CD4-positive, alpha-beta T cell treated with Interleukin-4 for 4 hours (primary cell): Measurements from ENCODE around the gene CD68.

Experiments used
- DNase-seq: peaks from one replicate; pipeline ENCODE4 v3.0.0-alpha.2; 2020

The CD68 gene

DNA sequence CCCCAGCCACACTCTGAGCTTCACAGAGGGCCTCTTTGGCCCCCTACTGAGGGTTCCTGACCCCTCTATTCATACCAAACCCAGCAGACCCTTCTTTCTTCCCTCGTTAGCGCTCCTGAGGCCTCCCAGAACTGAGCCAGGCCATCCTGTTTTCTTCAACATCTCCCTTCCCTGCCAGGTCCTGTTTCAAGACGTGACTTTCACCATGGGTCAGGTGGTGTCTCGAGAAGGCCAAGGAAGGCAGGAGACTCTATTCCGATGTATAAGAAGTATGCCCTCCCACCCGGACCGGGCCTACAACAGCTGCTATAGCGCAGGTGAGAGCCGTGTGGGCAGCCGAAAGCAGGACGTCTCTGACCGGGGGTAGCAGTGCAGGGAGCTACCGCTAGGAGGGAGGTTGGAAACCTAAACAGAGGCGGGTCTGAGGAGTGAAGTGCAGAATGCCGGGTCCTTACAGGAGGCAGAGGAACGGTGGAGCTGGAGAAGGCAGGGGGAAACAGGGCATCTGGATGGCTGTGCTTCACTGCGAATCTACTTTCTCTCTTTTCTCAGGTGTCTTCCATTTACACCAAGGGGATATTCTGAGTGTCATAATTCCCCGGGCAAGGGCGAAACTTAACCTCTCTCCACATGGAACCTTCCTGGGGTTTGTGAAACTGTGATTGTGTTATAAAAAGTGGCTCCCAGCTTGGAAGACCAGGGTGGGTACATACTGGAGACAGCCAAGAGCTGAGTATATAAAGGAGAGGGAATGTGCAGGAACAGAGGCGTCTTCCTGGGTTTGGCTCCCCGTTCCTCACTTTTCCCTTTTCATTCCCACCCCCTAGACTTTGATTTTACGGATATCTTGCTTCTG is 19.0 kb upstream of the CD68 start:
- DNase-seq = peak; percentile 47

GRCh38 chr17:7561028-7561575 is 18.3 kb upstream of the CD68 start:
- peak; percentile 78 for DNase-seq

DNA sequence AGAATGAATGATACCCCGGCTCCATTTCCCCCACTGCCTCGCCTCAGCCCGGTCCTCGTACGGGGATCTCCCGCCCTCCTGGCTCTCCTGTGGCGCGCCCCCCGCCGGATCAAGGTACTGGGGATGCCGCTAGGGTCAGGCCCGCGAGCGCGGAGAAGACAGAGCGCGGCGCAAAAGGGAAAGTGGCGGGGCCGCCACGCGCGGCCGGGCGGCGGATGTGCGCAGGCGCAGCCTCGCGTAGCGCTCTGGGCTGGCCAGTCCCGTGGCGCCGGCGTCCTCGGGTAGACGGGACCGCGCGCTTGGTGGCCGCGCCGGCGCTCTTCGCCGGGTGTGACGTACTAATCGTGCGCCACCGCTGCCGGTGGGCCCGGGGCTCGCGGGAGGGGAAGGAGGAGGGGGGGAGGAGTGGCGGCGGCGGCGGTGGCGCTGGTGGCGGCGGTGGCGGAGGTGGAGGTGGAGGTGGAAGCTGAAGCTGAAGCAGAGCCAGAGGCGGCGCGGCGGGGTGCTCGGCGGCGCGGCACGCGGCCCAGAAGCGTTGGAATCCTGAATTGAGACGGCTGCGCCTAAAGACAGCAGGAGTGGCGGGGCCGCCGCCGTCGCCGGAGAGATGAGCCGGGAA is 17.7 kb upstream of the CD68 start, which contains the start of gene SENP3:
SENP3 (plus strand) TSS at position 331 of the 619 bp plus-strand sequence. CDS start 1,158 bp downstream, outside the sequence.
- DNase-seq = peak; percentile 88

DNA sequence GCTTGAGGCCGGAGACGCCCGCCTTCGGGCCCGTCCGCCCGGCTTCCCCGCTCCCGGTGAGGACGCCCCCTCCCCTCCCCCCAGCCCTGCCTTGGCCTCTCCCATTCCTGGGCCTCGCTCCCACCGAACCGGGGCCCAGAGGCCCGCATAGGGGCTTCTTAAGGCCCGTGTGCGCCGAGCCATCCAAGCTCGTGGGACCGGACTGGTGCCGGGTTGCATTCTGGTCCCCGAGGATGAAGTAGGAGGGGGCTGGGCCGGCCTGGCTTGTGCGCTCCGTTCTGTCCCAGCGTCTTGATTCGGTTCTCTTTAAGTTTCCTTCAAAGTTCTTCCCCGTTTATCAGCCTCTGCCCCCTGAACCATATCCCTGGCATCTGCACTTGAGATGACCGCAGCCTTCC is 17.2 kb upstream of the CD68 start:
- no peak for DNase-seq

- no peak for DNase-seq
Measured at GRCh38 chr17:7563115-7563869, 16.1 kb upstream of the CD68 start.

- DNase-seq = no peak
Measured at GRCh38 chr17:7569571-7569970, 9.9 kb upstream of the CD68 start.

DNA sequence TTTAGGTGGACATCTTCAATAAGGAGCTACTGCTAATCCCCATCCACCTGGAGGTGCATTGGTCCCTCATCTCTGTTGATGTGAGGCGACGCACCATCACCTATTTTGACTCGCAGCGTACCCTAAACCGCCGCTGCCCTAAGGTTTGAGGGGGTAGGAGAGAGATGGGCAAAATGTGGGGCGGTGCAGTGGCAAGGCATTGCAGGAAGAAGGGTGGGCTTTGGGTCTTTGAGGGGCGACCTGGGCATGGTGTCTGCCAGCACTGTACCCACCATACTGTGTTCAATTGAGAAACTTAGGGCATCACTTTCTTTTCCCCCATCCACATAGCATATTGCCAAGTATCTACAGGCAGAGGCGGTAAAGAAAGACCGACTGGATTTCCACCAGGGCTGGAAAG is 9.1 kb upstream of the CD68 start:
- DNase-seq = no peak

- DNase-seq = no peak
Measured at GRCh38 chr17:7572338-7572587, 7.2 kb upstream of the CD68 start.

- DNase-seq = peak; percentile 100
Measured at GRCh38 chr17:7572588-7573323, 6.7 kb upstream of the CD68 start.

- DNase-seq = peak; percentile 93
Measured at GRCh38 chr17:7573324-7574080, 5.9 kb upstream of the CD68 start.

- DNase-seq = no peak
Measured at GRCh38 chr17:7574176-7574953, 5.1 kb upstream of the CD68 start.

- DNase-seq = no peak
Measured at GRCh38 chr17:7575481-7575883, 4.0 kb upstream of the CD68 start.

- DNase-seq = no peak
Measured at GRCh38 chr17:7575959-7576358, 3.5 kb upstream of the CD68 start.

DNA sequence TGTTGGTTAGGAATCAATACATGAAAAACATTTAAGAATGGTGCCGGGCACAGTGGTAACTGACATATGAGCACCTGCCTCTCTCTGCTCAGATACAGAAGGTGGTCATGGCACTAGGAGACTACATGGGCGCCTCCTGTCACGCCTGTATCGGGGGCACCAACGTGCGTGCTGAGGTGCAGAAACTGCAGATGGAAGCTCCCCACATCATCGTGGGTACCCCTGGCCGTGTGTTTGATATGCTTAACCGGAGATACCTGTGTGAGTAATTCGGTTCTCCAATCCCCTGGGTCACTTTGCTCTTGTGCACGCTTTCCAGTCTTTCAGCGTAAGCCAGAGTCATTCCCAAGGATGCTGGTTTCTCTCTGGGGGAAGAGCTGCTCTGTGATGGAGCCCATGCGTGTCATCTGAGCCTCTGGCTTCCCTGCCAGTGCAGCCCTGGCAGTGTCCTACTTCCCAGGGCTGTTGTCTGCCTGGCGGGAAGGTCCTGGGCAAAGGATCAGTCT is 3.0 kb upstream of the CD68 start:
- no peak for DNase-seq

DNA sequence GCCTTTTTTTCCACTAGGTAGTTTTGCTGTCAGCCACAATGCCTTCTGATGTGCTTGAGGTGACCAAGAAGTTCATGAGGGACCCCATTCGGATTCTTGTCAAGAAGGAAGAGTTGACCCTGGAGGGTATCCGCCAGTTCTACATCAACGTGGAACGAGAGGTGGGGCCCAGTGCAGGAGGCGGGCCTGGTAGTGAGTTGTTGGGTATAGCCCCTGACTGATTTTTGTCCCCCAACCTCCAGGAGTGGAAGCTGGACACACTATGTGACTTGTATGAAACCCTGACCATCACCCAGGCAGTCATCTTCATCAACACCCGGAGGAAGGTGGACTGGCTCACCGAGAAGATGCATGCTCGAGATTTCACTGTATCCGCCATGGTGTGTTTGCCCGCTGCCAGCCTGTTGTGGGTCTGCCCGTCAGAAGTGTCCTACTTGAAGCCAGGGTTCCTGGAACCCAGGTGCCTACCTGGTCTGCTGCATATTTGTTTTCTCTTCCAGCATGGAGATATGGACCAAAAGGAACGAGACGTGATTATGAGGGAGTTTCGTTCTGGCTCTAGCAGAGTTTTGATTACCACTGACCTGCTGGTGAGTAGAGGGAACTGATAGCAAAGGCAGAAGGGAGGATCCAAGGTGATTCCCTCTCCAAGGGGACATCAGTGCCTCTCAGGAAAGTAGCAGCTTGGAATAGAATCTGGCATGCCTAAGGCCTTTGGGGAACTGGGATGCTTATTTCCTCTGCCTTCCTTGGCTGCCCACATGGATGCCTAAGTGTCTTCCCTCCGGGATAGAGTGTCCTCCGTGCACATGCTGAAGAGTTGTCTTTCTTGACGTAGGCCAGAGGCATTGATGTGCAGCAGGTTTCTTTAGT is 1.9 kb upstream of the CD68 start:
- DNase-seq = no peak

DNA sequence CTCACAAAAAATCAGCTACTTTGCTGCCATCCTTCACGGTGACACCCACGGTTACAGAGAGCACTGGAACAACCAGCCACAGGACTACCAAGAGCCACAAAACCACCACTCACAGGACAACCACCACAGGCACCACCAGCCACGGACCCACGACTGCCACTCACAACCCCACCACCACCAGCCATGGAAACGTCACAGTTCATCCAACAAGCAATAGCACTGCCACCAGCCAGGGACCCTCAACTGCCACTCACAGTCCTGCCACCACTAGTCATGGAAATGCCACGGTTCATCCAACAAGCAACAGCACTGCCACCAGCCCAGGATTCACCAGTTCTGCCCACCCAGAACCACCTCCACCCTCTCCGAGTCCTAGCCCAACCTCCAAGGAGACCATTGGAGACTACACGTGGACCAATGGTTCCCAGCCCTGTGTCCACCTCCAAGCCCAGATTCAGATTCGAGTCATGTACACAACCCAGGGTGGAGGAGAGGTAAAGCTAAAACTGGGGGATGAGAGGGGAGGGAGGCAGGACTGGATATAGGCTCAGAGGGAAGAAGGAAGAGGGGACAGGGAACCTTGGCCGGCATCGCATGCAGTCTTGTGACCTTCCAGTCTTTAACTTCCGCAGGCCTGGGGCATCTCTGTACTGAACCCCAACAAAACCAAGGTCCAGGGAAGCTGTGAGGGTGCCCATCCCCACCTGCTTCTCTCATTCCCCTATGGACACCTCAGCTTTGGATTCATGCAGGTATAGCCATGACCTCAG is 581 bp downstream of the CD68 start:
- DNase-seq = no peak

DNA sequence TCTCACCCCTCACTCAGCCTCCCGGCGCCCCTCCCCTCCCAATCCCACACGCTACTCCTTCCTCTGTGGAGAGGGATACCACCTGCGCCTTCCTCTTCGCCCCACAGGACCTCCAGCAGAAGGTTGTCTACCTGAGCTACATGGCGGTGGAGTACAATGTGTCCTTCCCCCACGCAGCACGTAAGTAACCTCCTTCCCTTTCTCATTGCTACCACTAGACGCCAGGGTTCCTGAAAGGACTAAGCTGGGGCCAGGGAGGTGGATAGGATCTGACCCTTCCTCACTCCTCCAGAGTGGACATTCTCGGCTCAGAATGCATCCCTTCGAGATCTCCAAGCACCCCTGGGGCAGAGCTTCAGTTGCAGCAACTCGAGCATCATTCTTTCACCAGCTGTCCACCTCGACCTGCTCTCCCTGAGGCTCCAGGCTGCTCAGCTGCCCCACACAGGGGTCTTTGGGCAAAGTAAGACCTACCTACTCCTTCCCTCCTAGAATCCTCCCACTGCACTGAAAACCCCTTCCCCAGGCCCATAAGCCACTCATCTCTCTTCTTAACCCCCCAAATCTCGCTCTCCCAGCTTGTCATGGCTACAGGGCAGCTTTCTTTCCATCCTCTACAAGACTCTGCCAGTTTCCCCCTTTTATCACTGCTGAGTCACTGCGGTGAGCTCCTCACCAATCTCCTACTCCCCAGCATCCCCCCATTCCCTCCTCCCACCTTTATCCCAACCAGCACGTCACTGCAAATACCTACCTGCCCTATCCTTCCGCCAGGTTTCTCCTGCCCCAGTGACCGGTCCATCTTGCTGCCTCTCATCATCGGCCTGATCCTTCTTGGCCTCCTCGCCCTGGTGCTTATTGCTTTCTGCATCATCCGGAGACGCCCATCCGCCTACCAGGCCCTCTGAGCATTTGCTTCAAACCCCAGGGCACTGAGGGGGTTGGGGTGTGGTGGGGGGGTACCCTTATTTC is 1.5 kb downstream of the CD68 start:
- no peak for DNase-seq
